GM12872 (cell line): ENCODE results near the gene MYRIP.

Experiments
- TF ChIP-seq, protein P1 (sequence below): IDR thresholded peaks from 3 replicates; pipeline ENCODE4 v1.5.1; 2011; ENCODE audit warnings: low read depth, mild to moderate bottlenecking, low read length, moderate library complexity; ENCODE audit not compliant: insufficient read depth

Gene MYRIP

GRCh38 chr3:40016391-40016790 lies 207.0 kb downstream of the MYRIP start:
- TF ChIP-seq, protein P1, sequence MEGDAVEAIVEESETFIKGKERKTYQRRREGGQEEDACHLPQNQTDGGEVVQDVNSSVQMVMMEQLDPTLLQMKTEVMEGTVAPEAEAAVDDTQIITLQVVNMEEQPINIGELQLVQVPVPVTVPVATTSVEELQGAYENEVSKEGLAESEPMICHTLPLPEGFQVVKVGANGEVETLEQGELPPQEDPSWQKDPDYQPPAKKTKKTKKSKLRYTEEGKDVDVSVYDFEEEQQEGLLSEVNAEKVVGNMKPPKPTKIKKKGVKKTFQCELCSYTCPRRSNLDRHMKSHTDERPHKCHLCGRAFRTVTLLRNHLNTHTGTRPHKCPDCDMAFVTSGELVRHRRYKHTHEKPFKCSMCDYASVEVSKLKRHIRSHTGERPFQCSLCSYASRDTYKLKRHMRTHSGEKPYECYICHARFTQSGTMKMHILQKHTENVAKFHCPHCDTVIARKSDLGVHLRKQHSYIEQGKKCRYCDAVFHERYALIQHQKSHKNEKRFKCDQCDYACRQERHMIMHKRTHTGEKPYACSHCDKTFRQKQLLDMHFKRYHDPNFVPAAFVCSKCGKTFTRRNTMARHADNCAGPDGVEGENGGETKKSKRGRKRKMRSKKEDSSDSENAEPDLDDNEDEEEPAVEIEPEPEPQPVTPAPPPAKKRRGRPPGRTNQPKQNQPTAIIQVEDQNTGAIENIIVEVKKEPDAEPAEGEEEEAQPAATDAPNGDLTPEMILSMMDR, result no peak

DNA sequence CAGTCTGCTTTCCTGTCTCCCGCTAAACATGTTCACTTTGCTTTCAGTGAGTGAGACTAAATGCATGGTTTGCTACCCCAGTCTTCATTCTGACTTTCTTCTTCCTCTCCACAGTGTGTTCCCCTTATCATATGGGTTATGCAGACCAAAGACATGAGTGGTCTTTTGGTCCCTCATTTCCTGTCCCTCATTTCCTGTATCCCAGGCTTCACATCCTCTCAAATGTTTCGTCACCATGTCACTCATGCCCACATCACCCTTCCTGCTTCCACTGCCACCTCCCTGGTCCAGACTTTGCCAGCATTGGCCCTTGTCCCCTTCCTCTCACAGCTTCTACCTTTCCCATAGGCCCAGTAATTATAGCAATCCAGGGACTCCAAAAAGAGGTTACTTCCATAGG lies 209.0 kb downstream of the MYRIP start:
- TF ChIP-seq, protein P1, result no peak

- TF ChIP-seq, protein P1, result no peak
Measured at GRCh38 chr3:40019376-40019775, 210.0 kb downstream of the MYRIP start.

DNA sequence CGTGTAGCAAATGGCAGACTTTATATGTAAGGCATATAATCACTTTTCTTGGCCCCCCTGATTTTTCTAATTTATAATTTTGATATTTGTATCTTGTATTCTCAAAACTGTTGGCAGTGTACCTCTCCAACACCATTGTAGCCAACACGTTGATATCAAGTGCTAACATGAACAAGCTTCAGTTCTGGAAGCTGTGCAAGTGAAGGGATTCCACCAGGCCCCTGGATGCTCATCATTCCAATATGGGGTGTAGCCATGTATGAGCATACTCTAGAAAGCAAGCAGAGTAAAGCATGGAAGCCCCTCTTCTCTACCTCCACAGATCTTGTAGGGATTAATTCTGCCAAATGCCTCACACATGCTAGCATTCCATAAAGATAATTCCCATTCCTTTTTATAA lies 211.3 kb downstream of the MYRIP start:
- TF ChIP-seq, protein P1, result no peak

DNA sequence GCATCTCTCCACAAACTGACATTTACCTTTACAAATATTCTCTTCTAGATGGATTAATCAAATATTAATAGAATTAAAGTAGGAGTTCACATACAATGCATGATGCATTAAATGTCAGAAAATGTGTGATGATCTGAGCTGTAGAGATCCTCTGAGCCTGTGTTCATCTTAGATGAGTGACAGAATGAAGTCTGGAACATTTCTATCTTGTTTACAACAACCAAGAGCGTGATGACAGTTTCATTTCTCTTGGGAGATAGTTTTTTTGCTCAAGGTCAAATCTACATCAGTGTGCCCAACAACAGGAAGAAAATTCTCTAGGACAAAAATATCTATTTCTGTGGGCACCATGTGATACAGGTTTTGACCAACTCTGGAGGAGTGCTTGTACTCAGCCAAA lies 211.9 kb downstream of the MYRIP start:
- TF ChIP-seq, protein P1, result no peak

GRCh38 chr3:40022297-40022827 lies 213.0 kb downstream of the MYRIP start:
- TF ChIP-seq, protein P1, result no peak

GRCh38 chr3:40024526-40024925 lies 215.1 kb downstream of the MYRIP start:
- TF ChIP-seq, protein P1, result no peak
